Peyer's patch (tissue), 4 donors: ENCODE results near the gene RPRD1A.

Experiments
- CTCF ChIP-seq, 6 experiments: fragments of 450-650 bp in 4 of 6; fragments of 200-600 bp in 2 of 6; sonication (generic) in 1 of 6; IDR thresholded peaks; one replicate each; pipeline ENCODE4 v1.5.1; 2017 to 2019; ENCODE audit warnings: antibody characterized with exemption in 6 of 6, mild to moderate bottlenecking in 3 of 6, moderate library complexity in 1 of 6
- POLR2A ChIP-seq, 2 donors: fragments of 450-650 bp; IDR thresholded peaks; one replicate each; pipeline ENCODE4 v1.5.1; 2017; ENCODE audit warnings: antibody characterized with exemption in 2 of 2, mild to moderate bottlenecking in 2 of 2, moderate library complexity in 2 of 2

- no peak for TF ChIP-seq CTCF (IDR thresholded peaks at IDR 0.05)
- TF ChIP-seq POLR2A (IDR thresholded peaks at IDR 0.05): no peak
These were observed 88.2 kb downstream of the RPRD1A start for GRCh38 chr18:35979112-35979511.
